PC-9 (cell line): ENCODE measurements around the gene GON7. TPM values are rescaled to one million over a fixed set of nuclear protein-coding genes. Genes with fewer than 3 reads are reported as not detected.

Experiments used
- Bru-seq: library from RNA; stranded (reverse); fragments of 400-500 nt; gene quantifications from one replicate; lab custom pipeline; 2021; lab: Mats Ljungman, UMichigan
- BruChase-seq, 2 experiments: library from RNA; stranded (reverse); fragments of 400-500 nt; gene quantifications; one replicate each; lab custom pipeline; 2021; lab: Mats Ljungman, UMichigan
- BruUV-seq: library from RNA; stranded (reverse); fragments of 400-500 nt; replicated peaks from 2 replicates; lab custom pipeline; 2021; lab: Mats Ljungman, UMichigan
- CTCF ChIA-PET: fragments of 300-600 bp; sonication (Branson Sonifier 250); formaldehyde crosslinking; loops from one replicate; lab custom pipeline; 2022; ENCODE audit warnings: antibody characterized with exemption; lab: Charles Lee
- POLR2A ChIA-PET: fragments of 300-600 bp; sonication (Branson Sonifier 250); formaldehyde crosslinking; loops from one replicate; lab custom pipeline; 2022; ENCODE audit warnings: antibody characterized with exemption; ENCODE audit not compliant: unreplicated experiment; lab: Charles Lee
- DNase-seq, 2 experiments: peaks; one replicate each; pipeline versions ENCODE4 v3.0.0 to v3.0.0-alpha.2; 2015 to 2022; ENCODE audit warnings: mixed read lengths in 1 of 2
- H2AFZ ChIP-seq: fragments of 200-600 bp; sonication (generic); 2 replicates; pipeline ENCODE4 v1.8.1; 2017; ENCODE audit warnings: antibody characterized with exemption
- H3F3A ChIP-seq: fragments of 200-600 bp; sonication (generic); 2 replicates; pipeline ENCODE4 v1.8.1; 2017; ENCODE audit warnings: antibody characterized with exemption, mild to moderate bottlenecking, low read depth; ENCODE audit not compliant: insufficient read depth
- H3K27ac ChIP-seq: fragments of 200-600 bp; sonication (generic); 2 replicates; pipeline ENCODE4 v1.6.1; 2016; ENCODE audit warnings: mixed run types
- H3K27me3 ChIP-seq: fragments of 200-600 bp; sonication (generic); 2 replicates; pipeline ENCODE4 v1.6.1; 2016; ENCODE audit warnings: low read depth, mixed run types; ENCODE audit not compliant: insufficient read depth
- H3K36me3 ChIP-seq: fragments of 200-600 bp; sonication (generic); 2 replicates; pipeline ENCODE4 v1.6.1; 2016; ENCODE audit warnings: low read depth, mixed run types
- H3K4me1 ChIP-seq: fragments of 200-600 bp; sonication (generic); replicated peaks from 2 replicates; pipeline ENCODE4 v1.6.1; 2016; ENCODE audit warnings: mixed run types; ENCODE audit not compliant: insufficient read depth
- H3K4me2 ChIP-seq: fragments of 200-600 bp; sonication (generic); 2 replicates; pipeline ENCODE4 v1.6.1; 2017; ENCODE audit warnings: mixed run types
- H3K4me3 ChIP-seq: fragments of 200-600 bp; sonication (generic); 2 replicates; pipeline ENCODE4 v1.6.1; 2016; ENCODE audit warnings: mixed run types
- H3K79me2 ChIP-seq: fragments of 200-600 bp; sonication (generic); 2 replicates; pipeline ENCODE4 v1.6.1; 2017; ENCODE audit warnings: low read depth, mixed run types
- H3K9me2 ChIP-seq: fragments of 200-600 bp; sonication (generic); 2 replicates; pipeline ENCODE4 v1.8.1; 2017; ENCODE audit warnings: mild to moderate bottlenecking; ENCODE audit not compliant: insufficient read depth
- H3K9me3 ChIP-seq: fragments of 200-600 bp; sonication (generic); 2 replicates; pipeline ENCODE4 v1.8.1; 2016; ENCODE audit warnings: low read depth; ENCODE audit not compliant: insufficient read depth
- H4K20me1 ChIP-seq: fragments of 200-600 bp; sonication (generic); 2 replicates; pipeline ENCODE4 v1.8.1; 2017; ENCODE audit not compliant: insufficient read depth
- EZH2 ChIP-seq: fragments of 200-600 bp; sonication (generic); IDR thresholded peaks from 2 replicates; pipeline ENCODE4 v1.8.0; 2017; ENCODE audit warnings: antibody characterized with exemption, low read depth
- intact Hi-C: fragments of 100-400 bp; cut with micrococcal nuclease; formaldehyde crosslinking; loops from one replicate; pipeline ENCODE4 v1.10.0; 2022; ENCODE audit not compliant: unreplicated experiment
- long read RNA-seq: library from polyadenylated mRNA; stranded (forward); transcript quantifications from one replicate; pipeline ENCODE4 v2.0.0, GENCODE V29; 2022
- total RNA-seq: library from RNA; stranded (reverse); gene quantifications from 2 replicates; pipeline ENCODE4 v1.2.3, GENCODE V29; 2021
- TF ChIP-seq, protein P1 (sequence below): fragments of 200-600 bp; sonication (generic); conservative IDR thresholded peaks from 2 replicates; pipeline ENCODE4 v1.6.1; 2017; ENCODE audit warnings: mixed run types, antibody characterized with exemption, mild to moderate bottlenecking, moderate library complexity

GON7 gene, protein sequence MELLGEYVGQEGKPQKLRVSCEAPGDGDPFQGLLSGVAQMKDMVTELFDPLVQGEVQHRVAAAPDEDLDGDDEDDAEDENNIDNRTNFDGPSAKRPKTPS
- 6.4 and 9.3 TPM in 2 replicates for total RNA-seq
- Bru-seq, nascent RNA: percentile 57 among the genes with signal in this experiment
- BruChase-seq, experiment 1, labeled RNA remaining after a 2-hour chase: percentile 57 among the genes with signal in this experiment
- BruChase-seq, experiment 2, labeled RNA remaining after a 6-hour chase: percentile 75 among the genes with signal in this experiment
- long read RNA-seq, transcript GON7-201 (2 exons, 1,154 nt): major isoform, 42 of 45 reads
- long read RNA-seq, partial matches to known transcripts: 0 of 45 reads
- long read RNA-seq, other reads (novel, unspliced or antisense): 3 of 45 reads

DNA sequence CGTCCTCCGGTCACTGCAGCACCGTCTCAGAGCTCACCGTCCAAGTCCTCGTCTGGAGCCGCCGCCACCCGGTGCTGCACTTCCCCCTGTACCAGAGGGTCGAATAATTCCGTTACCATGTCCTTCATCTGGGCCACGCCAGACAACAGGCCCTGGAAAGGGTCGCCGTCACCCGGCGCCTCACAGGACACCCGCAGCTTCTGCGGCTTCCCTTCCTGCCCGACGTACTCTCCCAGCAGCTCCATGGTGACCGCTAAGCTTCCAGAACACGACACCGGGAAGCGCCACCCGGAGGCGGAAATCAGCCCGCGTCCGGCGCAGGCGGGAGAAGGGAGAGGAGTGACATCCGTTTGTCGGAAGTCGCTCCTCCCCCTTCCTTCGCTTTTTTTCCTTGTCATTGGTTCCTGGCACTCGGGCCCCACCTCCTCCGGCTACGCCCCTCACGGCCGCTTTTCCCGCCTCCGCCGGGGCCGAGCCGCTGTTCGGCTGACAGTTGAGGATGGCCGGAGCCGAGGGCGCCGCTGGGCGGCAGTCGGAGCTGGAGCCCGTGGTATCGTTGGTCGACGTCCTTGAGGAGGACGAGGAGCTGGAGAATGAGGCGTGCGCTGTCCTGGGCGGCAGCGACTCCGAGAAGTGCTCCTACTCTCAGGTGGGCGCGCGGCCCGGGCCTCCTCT, at the start of gene GON7, which contains the start of gene UBR7:
TSS of gene GON7 (minus strand) at position 273 of the 675 bp plus-strand sequence. CDS start at position 245, 28 bp downstream.
TSS of gene UBR7 (plus strand) at position 464 of the 675 bp plus-strand sequence. CDS start at position 500, 36 bp downstream.
- no TSS peak for BruUV-seq
- H3K4me2 ChIP-seq: peak within 1 kb of the TSS; percentile 96
- H3K9me3 ChIP-seq: no peaks in the 10 kb centered on the region
- H3F3A ChIP-seq: peaks cover 8% of the 10 kb centered on the region
- no peaks in the 10 kb centered on the region for H3K27me3 ChIP-seq
- no peaks in the 10 kb centered on the region; the same call in 1 of the 2 replicates for H3K36me3 ChIP-seq
- intact Hi-C loops: loop anchor here (1.0 to 5.0 kb wide), 3 partner anchors 22 to 412 kb away; partner anchors contain the start of genes LYSET and MOAP1
- CTCF ChIA-PET: interaction anchor here (0.7 kb wide), 1 partner anchor 9 kb away, joined by 3 read pairs; no protein-coding TSS in a partner anchor
- peaks cover 38% of the 10 kb centered on the region for H3K79me2 ChIP-seq
- peak within 1 kb of the TSS; percentile 63 for H3K27ac ChIP-seq
- peak within 1 kb of the TSS; percentile 100 for H2AFZ ChIP-seq
- POLR2A ChIA-PET: interaction anchor here (0.6 to 1.0 kb wide), 3 partner anchors 12 to 582 kb away, joined by 3 to 5 read pairs (median 4); no protein-coding TSS in a partner anchor
- H3K4me3 ChIP-seq: peak within 1 kb of the TSS; percentile 100
- no peaks in the 10 kb centered on the region for H4K20me1 ChIP-seq
- peak; percentile 92 to 93 for DNase-seq
- no peaks in the 10 kb centered on the region for H3K9me2 ChIP-seq
- peaks cover 23% of the 10 kb centered on the region for H3K4me1 ChIP-seq
- TF ChIP-seq, protein P1, sequence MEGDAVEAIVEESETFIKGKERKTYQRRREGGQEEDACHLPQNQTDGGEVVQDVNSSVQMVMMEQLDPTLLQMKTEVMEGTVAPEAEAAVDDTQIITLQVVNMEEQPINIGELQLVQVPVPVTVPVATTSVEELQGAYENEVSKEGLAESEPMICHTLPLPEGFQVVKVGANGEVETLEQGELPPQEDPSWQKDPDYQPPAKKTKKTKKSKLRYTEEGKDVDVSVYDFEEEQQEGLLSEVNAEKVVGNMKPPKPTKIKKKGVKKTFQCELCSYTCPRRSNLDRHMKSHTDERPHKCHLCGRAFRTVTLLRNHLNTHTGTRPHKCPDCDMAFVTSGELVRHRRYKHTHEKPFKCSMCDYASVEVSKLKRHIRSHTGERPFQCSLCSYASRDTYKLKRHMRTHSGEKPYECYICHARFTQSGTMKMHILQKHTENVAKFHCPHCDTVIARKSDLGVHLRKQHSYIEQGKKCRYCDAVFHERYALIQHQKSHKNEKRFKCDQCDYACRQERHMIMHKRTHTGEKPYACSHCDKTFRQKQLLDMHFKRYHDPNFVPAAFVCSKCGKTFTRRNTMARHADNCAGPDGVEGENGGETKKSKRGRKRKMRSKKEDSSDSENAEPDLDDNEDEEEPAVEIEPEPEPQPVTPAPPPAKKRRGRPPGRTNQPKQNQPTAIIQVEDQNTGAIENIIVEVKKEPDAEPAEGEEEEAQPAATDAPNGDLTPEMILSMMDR: no peak
- no peak for TF ChIP-seq EZH2

DNA sequence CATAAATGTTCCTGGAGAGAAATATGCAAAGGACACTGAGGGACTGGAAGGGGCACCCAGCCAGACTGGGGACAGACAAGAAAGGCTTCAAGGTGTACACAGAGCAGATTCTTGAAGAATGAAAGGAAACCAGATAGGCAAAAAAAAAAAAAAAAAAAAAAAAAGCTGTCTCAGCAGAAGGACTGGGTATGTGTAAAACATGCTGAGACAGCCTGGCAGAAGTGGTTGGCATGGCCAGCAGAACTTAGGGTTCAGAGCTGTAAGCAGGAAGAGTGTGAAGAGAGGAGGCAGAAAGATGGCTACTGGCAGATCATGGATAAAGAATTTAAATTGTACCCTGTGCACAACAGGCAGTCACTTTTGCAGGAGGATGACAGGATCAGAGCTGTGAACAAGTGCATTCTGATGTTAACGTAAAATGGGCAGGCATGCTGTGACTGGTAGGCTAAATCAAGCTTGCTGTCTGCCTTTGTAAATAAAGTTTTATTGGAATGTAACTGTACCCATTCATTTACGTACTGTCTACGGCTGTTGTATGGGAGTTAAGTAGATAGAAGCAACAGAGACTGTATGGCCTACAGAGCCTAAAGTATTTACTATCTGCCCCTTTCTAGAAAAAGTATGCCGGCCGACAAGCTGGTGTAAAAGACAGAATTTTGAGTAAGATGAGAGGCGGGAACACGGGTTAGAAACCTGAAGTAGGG, 42.4 kb upstream of the GON7 start:
- intact Hi-C loops: no loop called here
- Histone ChIP-seq H3K27ac (no peak overlapping the region), H3K27me3 (no peaks in the 10 kb centered on the region), H4K20me1 (no peaks in the 10 kb centered on the region), H3K9me2 (no peaks in the 10 kb centered on the region), H3K79me2 (no peaks in the 10 kb centered on the region), H3K36me3 (peaks cover 6% of the 10 kb centered on the region; the same call in 1 of the 2 replicates), H2AFZ (no peak overlapping the region), H3K9me3 (no peaks in the 10 kb centered on the region), H3K4me1 (no peaks in the 10 kb centered on the region), H3K4me3 (no peak overlapping the region), H3K4me2 (no peak overlapping the region), H3F3A (peaks cover 5% of the 10 kb centered on the region; the same call in 1 of the 2 replicates)
- CTCF ChIA-PET: no interaction called here
- TF ChIP-seq, protein P1: no peak
- TF ChIP-seq EZH2: no peak
- BruUV-seq: no TSS peak
- no peak for DNase-seq
- POLR2A ChIA-PET: no interaction called here

DNA sequence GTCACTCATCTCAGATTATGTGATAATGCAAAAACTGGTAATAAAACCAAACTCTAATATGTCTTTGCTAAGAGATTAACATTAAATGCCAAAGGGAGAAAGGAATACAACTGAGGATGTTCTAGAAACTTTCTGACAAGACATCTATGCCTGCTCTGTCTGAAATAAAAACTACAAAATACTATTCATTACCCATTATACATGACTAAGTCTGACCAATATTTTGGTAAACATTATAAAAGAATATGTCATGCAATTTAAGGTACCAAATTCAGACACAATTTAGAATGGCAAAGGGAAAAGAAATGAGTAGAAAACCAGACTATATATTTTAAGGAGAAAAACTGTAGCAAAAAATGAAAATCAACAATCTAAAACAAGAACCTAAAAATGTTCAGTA, 39.7 kb upstream of the GON7 start:
- H4K20me1 ChIP-seq: no peaks in the 10 kb centered on the region
- no peaks in the 10 kb centered on the region for H3K4me1 ChIP-seq
- no peaks in the 10 kb centered on the region; the same call in 1 of the 2 replicates for H3F3A ChIP-seq
- H3K36me3 ChIP-seq: peaks cover 6% of the 10 kb centered on the region; the same call in 1 of the 2 replicates
- ChIA-PET CTCF (no interaction called here), POLR2A (no interaction called here)
- H2AFZ ChIP-seq: no peak overlapping the region
- H3K4me2 ChIP-seq: no peak overlapping the region
- no peak for DNase-seq
- H3K9me3 ChIP-seq: no peaks in the 10 kb centered on the region
- intact Hi-C loops: no loop called here
- no peaks in the 10 kb centered on the region for H3K27me3 ChIP-seq
- BruUV-seq: no TSS peak
- H3K4me3 ChIP-seq: no peak overlapping the region
- no peaks in the 10 kb centered on the region for H3K79me2 ChIP-seq
- no peak for TF ChIP-seq EZH2
- TF ChIP-seq, protein P1: no peak
- H3K27ac ChIP-seq: no peak overlapping the region
- no peaks in the 10 kb centered on the region for H3K9me2 ChIP-seq
